Measurements from ENCODE around the gene FSTL5.

- TF ChIP-seq POLR2A (IDR thresholded peaks at IDR 0.05) = no peak
- TF ChIP-seq CTCF (IDR thresholded peaks at IDR 0.05) = no peak
Measured at GRCh38 chr4:161438096-161438495, 725.7 kb downstream of the FSTL5 start.
